HG03442 (cell line): ENCODE results near the gene SLCO1A2.

Source experiments
- ATAC-seq: cut with Tn5 transposase; IDR thresholded peaks from one replicate; pipeline ENCODE4 v1.9.1; 2021; ENCODE audit warnings: mild to moderate bottlenecking, moderate library complexity; ENCODE audit not compliant: unreplicated experiment

Gene SLCO1A2

GRCh38 chr12:21330682-21331253, 3.9 kb downstream of the SLCO1A2 start:
- no peak for ATAC-seq

GRCh38 chr12:21328578-21328977, 6.1 kb downstream of the SLCO1A2 start:
- no peak for ATAC-seq

- no peak for ATAC-seq
Measured at GRCh38 chr12:21324551-21324950, 10.2 kb downstream of the SLCO1A2 start.

- no peak for ATAC-seq
Measured at GRCh38 chr12:21323736-21324135, 11.0 kb downstream of the SLCO1A2 start.

GRCh38 chr12:21308785-21309184, 25.9 kb downstream of the SLCO1A2 start:
- ATAC-seq: no peak

- ATAC-seq: no peak
Measured at GRCh38 chr12:21305661-21306060, 29.1 kb downstream of the SLCO1A2 start.

GRCh38 chr12:21300632-21301031, 34.1 kb downstream of the SLCO1A2 start:
- no peak for ATAC-seq

- peak; percentile 67 for ATAC-seq
Measured at GRCh38 chr12:21296751-21297406, 37.8 kb downstream of the SLCO1A2 start.

- peak; percentile 10 for ATAC-seq
Measured at GRCh38 chr12:21296348-21296747, 38.4 kb downstream of the SLCO1A2 start.

GRCh38 chr12:21294176-21294575, 40.5 kb downstream of the SLCO1A2 start:
- no peak for ATAC-seq

GRCh38 chr12:21292111-21292510, 42.6 kb downstream of the SLCO1A2 start:
- no peak for ATAC-seq

- ATAC-seq: no peak
Measured at GRCh38 chr12:21289698-21290097, 45.0 kb downstream of the SLCO1A2 start.

GRCh38 chr12:21276826-21277225, 57.9 kb downstream of the SLCO1A2 start:
- ATAC-seq: no peak

GRCh38 chr12:21265932-21266331, 68.8 kb downstream of the SLCO1A2 start:
- no peak for ATAC-seq

GRCh38 chr12:21264232-21264631, 70.5 kb downstream of the SLCO1A2 start:
- ATAC-seq: no peak

- ATAC-seq: no peak
Measured at GRCh38 chr12:21257172-21257571, 77.5 kb downstream of the SLCO1A2 start.

- no peak for ATAC-seq
Measured at GRCh38 chr12:21252070-21252469, 82.6 kb downstream of the SLCO1A2 start.

- ATAC-seq: no peak
Measured at GRCh38 chr12:21248679-21249078, 86.0 kb downstream of the SLCO1A2 start.

GRCh38 chr12:21239866-21240265, 94.9 kb downstream of the SLCO1A2 start:
- ATAC-seq: no peak

- ATAC-seq: no peak
Measured at GRCh38 chr12:21234395-21234794, 100.3 kb downstream of the SLCO1A2 start.

GRCh38 chr12:21223930-21224329, 110.8 kb downstream of the SLCO1A2 start:
- ATAC-seq: no peak

GRCh38 chr12:21221778-21222177, 112.9 kb downstream of the SLCO1A2 start:
- ATAC-seq: no peak

GRCh38 chr12:21221072-21221471, 113.6 kb downstream of the SLCO1A2 start:
- ATAC-seq: no peak
